Measurements from ENCODE around the gene COPZ1.

The COPZ1 gene

GRCh38 chr12:54296393-54297099 is 28.4 kb upstream of the COPZ1 start:
- H3K4me3 ChIP-seq (ENCODE audit: low read length in 2 of 2) = no peak overlapping the region
- H3K27ac ChIP-seq (ENCODE audit: low read depth in 2 of 2, low read length in 2 of 2) = no peak overlapping the region
- no peaks in the 10 kb centered on the region for H3K9me3 ChIP-seq (ENCODE audit: control insufficient read depth in 2 of 2, low read length in 2 of 2)
- no peak overlapping the region for H3K9ac ChIP-seq (ENCODE audit: low read depth in 1 of 2, low read length in 2 of 2)
- peaks cover 14 to 26% of the 10 kb centered on the region in 2 donors for H3K27me3 ChIP-seq (ENCODE audit: control insufficient read depth in 2 of 2, insufficient read depth in 2 of 2, low read length in 2 of 2)
- no peaks in the 10 kb centered on the region for H3K36me3 ChIP-seq (ENCODE audit: control insufficient read depth in 2 of 2, insufficient read depth in 2 of 2, low read length in 2 of 2)
- H3K4me1 ChIP-seq (ENCODE audit: control insufficient read depth in 2 of 2, insufficient read depth in 2 of 2, low read length in 2 of 2) = peaks cover 6% of the 10 kb centered on the region in 2 donors

GRCh38 chr12:54298904-54299303 is 26.0 kb upstream of the COPZ1 start:
- peaks cover 6% of the 10 kb centered on the region in 2 donors for H3K4me1 ChIP-seq (ENCODE audit: control insufficient read depth in 2 of 2, insufficient read depth in 2 of 2, low read length in 2 of 2)
- no peaks in the 10 kb centered on the region for H3K36me3 ChIP-seq (ENCODE audit: control insufficient read depth in 2 of 2, insufficient read depth in 2 of 2, low read length in 2 of 2)
- H3K9ac ChIP-seq (ENCODE audit: low read depth in 1 of 2, low read length in 2 of 2) = no peak overlapping the region
- no peak overlapping the region for H3K27ac ChIP-seq (ENCODE audit: low read depth in 2 of 2, low read length in 2 of 2)
- no peaks in the 10 kb centered on the region for H3K9me3 ChIP-seq (ENCODE audit: control insufficient read depth in 2 of 2, low read length in 2 of 2)
- H3K27me3 ChIP-seq (ENCODE audit: control insufficient read depth in 2 of 2, insufficient read depth in 2 of 2, low read length in 2 of 2) = peaks cover 19 to 29% of the 10 kb centered on the region in 2 donors
- H3K4me3 ChIP-seq (ENCODE audit: low read length in 2 of 2) = no peak overlapping the region

- H3K9ac ChIP-seq (ENCODE audit: low read depth in 1 of 2, low read length in 2 of 2) = no peak overlapping the region
- H3K4me1 ChIP-seq (ENCODE audit: control insufficient read depth in 2 of 2, insufficient read depth in 2 of 2, low read length in 2 of 2) = peaks cover 6 to 8% of the 10 kb centered on the region in 2 donors
- no peak overlapping the region for H3K4me3 ChIP-seq (ENCODE audit: low read length in 2 of 2)
- H3K27me3 ChIP-seq (ENCODE audit: control insufficient read depth in 2 of 2, insufficient read depth in 2 of 2, low read length in 2 of 2) = peaks cover 19 to 29% of the 10 kb centered on the region in 2 donors
- H3K27ac ChIP-seq (ENCODE audit: low read depth in 2 of 2, low read length in 2 of 2) = no peak overlapping the region
- no peaks in the 10 kb centered on the region for H3K9me3 ChIP-seq (ENCODE audit: control insufficient read depth in 2 of 2, low read length in 2 of 2)
- H3K36me3 ChIP-seq (ENCODE audit: control insufficient read depth in 2 of 2, insufficient read depth in 2 of 2, low read length in 2 of 2) = no peaks in the 10 kb centered on the region
Measured at GRCh38 chr12:54299515-54300224, 25.3 kb upstream of the COPZ1 start.

- peaks cover 6 to 8% of the 10 kb centered on the region in 2 donors for H3K4me1 ChIP-seq (ENCODE audit: control insufficient read depth in 2 of 2, insufficient read depth in 2 of 2, low read length in 2 of 2)
- peaks cover 19 to 29% of the 10 kb centered on the region in 2 donors for H3K27me3 ChIP-seq (ENCODE audit: control insufficient read depth in 2 of 2, insufficient read depth in 2 of 2, low read length in 2 of 2)
- H3K36me3 ChIP-seq (ENCODE audit: control insufficient read depth in 2 of 2, insufficient read depth in 2 of 2, low read length in 2 of 2) = no peaks in the 10 kb centered on the region
- H3K27ac ChIP-seq (ENCODE audit: low read depth in 2 of 2, low read length in 2 of 2) = no peak overlapping the region
- no peak overlapping the region for H3K4me3 ChIP-seq (ENCODE audit: low read length in 2 of 2)
- H3K9ac ChIP-seq (ENCODE audit: low read depth in 1 of 2, low read length in 2 of 2) = no peak overlapping the region
- no peaks in the 10 kb centered on the region for H3K9me3 ChIP-seq (ENCODE audit: control insufficient read depth in 2 of 2, low read length in 2 of 2)
Measured at GRCh38 chr12:54300225-54300731, 24.7 kb upstream of the COPZ1 start.

GRCh38 chr12:54300732-54301427 is 24.1 kb upstream of the COPZ1 start, which contains the start of gene NFE2:
Gene NFE2 (minus strand): TSS chr12:54301015. CDS start chr12:54295248, 5,767 bp downstream.
- H3K36me3 ChIP-seq (ENCODE audit: control insufficient read depth in 2 of 2, insufficient read depth in 2 of 2, low read length in 2 of 2) = no peaks in the 10 kb centered on the region
- H3K9ac ChIP-seq (ENCODE audit: low read depth in 1 of 2, low read length in 2 of 2) = peak within 1 kb of the TSS in 1 of 2 donors; percentile 6
- H3K27ac ChIP-seq (ENCODE audit: low read depth in 2 of 2, low read length in 2 of 2) = peak within 1 kb of the TSS in 1 of 2 donors; percentile 9
- no peaks in the 10 kb centered on the region for H3K9me3 ChIP-seq (ENCODE audit: control insufficient read depth in 2 of 2, low read length in 2 of 2)
- peaks cover 6 to 8% of the 10 kb centered on the region in 2 donors for H3K4me1 ChIP-seq (ENCODE audit: control insufficient read depth in 2 of 2, insufficient read depth in 2 of 2, low read length in 2 of 2)
- peaks cover 19 to 29% of the 10 kb centered on the region in 2 donors for H3K27me3 ChIP-seq (ENCODE audit: control insufficient read depth in 2 of 2, insufficient read depth in 2 of 2, low read length in 2 of 2)
- H3K4me3 ChIP-seq (ENCODE audit: low read length in 2 of 2) = peak within 1 kb of the TSS; percentile 30 to 44

- Histone ChIP-seq H3K27me3 (ENCODE audit: control insufficient read depth in 2 of 2, insufficient read depth in 2 of 2, low read length in 2 of 2) (peaks cover 19 to 29% of the 10 kb centered on the region in 2 donors), H3K27ac (ENCODE audit: low read depth in 2 of 2, low read length in 2 of 2) (peak overlapping the region in 1 of 2 donors; percentile 9), H3K9ac (ENCODE audit: low read depth in 1 of 2, low read length in 2 of 2) (no peak overlapping the region), H3K36me3 (ENCODE audit: control insufficient read depth in 2 of 2, insufficient read depth in 2 of 2, low read length in 2 of 2) (no peaks in the 10 kb centered on the region), H3K4me1 (ENCODE audit: control insufficient read depth in 2 of 2, insufficient read depth in 2 of 2, low read length in 2 of 2) (peaks cover 6 to 8% of the 10 kb centered on the region in 2 donors), H3K4me3 (ENCODE audit: low read length in 2 of 2) (no peak overlapping the region), H3K9me3 (ENCODE audit: control insufficient read depth in 2 of 2, low read length in 2 of 2) (no peaks in the 10 kb centered on the region)
Measured at GRCh38 chr12:54301428-54302048, 23.4 kb upstream of the COPZ1 start.

GRCh38 chr12:54303640-54304039 is 21.3 kb upstream of the COPZ1 start:
- no peaks in the 10 kb centered on the region for H3K36me3 ChIP-seq (ENCODE audit: control insufficient read depth in 2 of 2, insufficient read depth in 2 of 2, low read length in 2 of 2)
- H3K9me3 ChIP-seq (ENCODE audit: control insufficient read depth in 2 of 2, low read length in 2 of 2) = no peaks in the 10 kb centered on the region
- no peak overlapping the region for H3K4me3 ChIP-seq (ENCODE audit: low read length in 2 of 2)
- no peak overlapping the region for H3K27ac ChIP-seq (ENCODE audit: low read depth in 2 of 2, low read length in 2 of 2)
- H3K4me1 ChIP-seq (ENCODE audit: control insufficient read depth in 2 of 2, insufficient read depth in 2 of 2, low read length in 2 of 2) = peaks cover 8 to 10% of the 10 kb centered on the region in 2 donors
- H3K27me3 ChIP-seq (ENCODE audit: control insufficient read depth in 2 of 2, insufficient read depth in 2 of 2, low read length in 2 of 2) = peaks cover 20 to 29% of the 10 kb centered on the region in 2 donors
- no peak overlapping the region for H3K9ac ChIP-seq (ENCODE audit: low read depth in 1 of 2, low read length in 2 of 2)

GRCh38 chr12:54304187-54304810 is 20.6 kb upstream of the COPZ1 start:
- Histone ChIP-seq H3K36me3 (ENCODE audit: control insufficient read depth in 2 of 2, insufficient read depth in 2 of 2, low read length in 2 of 2) (no peaks in the 10 kb centered on the region), H3K4me3 (ENCODE audit: low read length in 2 of 2) (no peak overlapping the region), H3K9me3 (ENCODE audit: control insufficient read depth in 2 of 2, low read length in 2 of 2) (no peaks in the 10 kb centered on the region), H3K9ac (ENCODE audit: low read depth in 1 of 2, low read length in 2 of 2) (no peak overlapping the region), H3K27me3 (ENCODE audit: control insufficient read depth in 2 of 2, insufficient read depth in 2 of 2, low read length in 2 of 2) (peaks cover 17 to 24% of the 10 kb centered on the region in 2 donors), H3K27ac (ENCODE audit: low read depth in 2 of 2, low read length in 2 of 2) (no peak overlapping the region), H3K4me1 (ENCODE audit: control insufficient read depth in 2 of 2, insufficient read depth in 2 of 2, low read length in 2 of 2) (peaks cover 8 to 10% of the 10 kb centered on the region in 2 donors)

- Histone ChIP-seq H3K36me3 (ENCODE audit: control insufficient read depth in 2 of 2, insufficient read depth in 2 of 2, low read length in 2 of 2) (no peaks in the 10 kb centered on the region), H3K4me1 (ENCODE audit: control insufficient read depth in 2 of 2, insufficient read depth in 2 of 2, low read length in 2 of 2) (peaks cover 3 to 4% of the 10 kb centered on the region in 2 donors), H3K9me3 (ENCODE audit: control insufficient read depth in 2 of 2, low read length in 2 of 2) (no peaks in the 10 kb centered on the region), H3K27ac (ENCODE audit: low read depth in 2 of 2, low read length in 2 of 2) (peak overlapping the region; percentile 14 to 48), H3K9ac (ENCODE audit: low read depth in 1 of 2, low read length in 2 of 2) (no peak overlapping the region), H3K4me3 (ENCODE audit: low read length in 2 of 2) (no peak overlapping the region), H3K27me3 (ENCODE audit: control insufficient read depth in 2 of 2, insufficient read depth in 2 of 2, low read length in 2 of 2) (peaks cover 3 to 6% of the 10 kb centered on the region in 2 donors)
Measured at GRCh38 chr12:54306925-54307741, 17.8 kb upstream of the COPZ1 start.
